ENCODE data around the gene GJD2.

Gene GJD2

DNA sequence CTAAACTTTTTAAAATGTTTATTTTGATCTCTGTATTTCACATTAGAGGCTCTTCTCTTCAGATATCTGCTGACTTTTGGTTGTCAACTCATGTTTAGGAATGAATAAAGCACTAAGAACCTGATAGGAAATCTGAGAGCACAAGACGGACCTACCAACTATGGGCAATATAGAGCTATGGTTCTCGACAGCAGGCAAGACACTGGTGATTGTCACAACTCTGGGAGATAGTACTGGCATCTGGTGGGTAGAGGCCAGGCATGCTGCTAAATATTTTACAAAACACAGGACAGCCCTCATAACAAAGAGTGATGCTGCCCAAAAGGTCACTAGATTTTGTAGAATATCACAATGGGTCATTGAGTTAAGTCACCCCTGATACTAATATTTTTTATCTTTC lies 17.5 kb upstream of the GJD2 start:
- no peak for DNase-seq

GRCh38 chr15:34769711-34770110 lies 14.9 kb upstream of the GJD2 start:
- DNase-seq = no peak

DNA sequence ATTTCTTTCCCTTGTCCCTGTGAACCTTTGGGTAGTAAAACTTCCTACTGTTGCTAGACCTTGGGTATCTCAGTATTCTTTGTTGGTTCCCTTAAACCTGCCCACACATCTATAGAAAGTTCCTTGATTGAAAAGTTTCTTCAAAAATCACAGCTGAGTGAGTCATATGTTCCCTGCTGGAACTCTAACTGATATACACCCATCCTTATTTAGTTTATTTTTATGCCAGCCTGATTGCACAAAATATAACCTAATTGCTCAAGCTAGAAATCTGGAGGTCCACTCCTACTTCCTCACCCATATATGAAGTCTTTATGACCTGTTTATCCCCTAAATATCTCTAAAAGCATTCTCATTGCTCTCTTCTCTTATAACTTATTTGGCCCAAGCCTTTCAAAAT lies 13.7 kb upstream of the GJD2 start:
- DNase-seq = no peak

DNA sequence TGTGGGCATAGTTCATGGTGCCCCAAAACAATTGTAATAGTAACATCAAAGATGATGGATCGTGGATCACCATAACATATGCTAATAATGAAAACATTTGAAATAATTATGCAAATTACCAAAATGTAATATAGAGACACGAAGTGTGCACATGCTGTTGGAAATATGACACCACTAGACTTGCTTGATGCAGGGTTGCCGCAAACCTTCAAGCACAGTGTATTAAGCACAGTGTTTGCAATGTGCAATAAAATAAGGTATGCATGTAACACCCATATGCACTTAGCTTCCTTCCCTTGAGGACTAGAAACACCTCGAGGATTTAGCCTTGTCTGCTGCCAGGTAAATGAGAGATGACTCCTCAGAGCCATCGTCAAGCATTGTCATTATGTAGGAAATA lies 10.9 kb upstream of the GJD2 start:
- no peak for DNase-seq

GRCh38 chr15:34760909-34761308 lies 6.1 kb upstream of the GJD2 start:
- no peak for DNase-seq

- DNase-seq = no peak
Observed at GRCh38 chr15:34759992-34760391, 5.2 kb upstream of the GJD2 start.

- no peak for DNase-seq
Observed at GRCh38 chr15:34759347-34759746, 4.5 kb upstream of the GJD2 start.

- no peak for DNase-seq
Observed at GRCh38 chr15:34757262-34757661, 2.5 kb upstream of the GJD2 start.

GRCh38 chr15:34755419-34755773 lies 598 bp upstream of the GJD2 start:
- DNase-seq = no peak

DNA sequence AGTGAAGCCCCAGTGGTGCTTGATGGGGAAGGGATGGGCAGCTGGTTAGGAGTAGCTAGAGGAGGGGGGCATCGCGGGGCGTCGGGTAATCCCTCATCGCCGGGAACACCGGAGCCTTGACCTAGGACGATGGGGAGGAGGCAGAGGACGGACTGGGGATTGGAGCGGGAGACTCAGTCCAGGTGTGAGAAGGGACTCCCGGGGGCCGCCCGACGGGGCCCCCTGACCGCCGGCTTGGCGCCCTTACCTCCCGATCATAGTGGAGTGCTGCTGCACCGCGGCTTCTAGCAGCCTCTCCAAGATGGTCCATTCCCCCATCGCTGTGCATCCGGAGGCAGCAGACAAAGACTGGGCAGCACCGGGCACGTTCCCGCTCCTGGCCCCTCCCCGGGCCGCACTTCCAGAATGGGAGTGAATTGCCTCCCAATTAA lies 612 bp downstream of the GJD2 start:
- no peak for DNase-seq

GRCh38 chr15:34753236-34753894 lies 1.4 kb downstream of the GJD2 start:
- no peak for DNase-seq

DNA sequence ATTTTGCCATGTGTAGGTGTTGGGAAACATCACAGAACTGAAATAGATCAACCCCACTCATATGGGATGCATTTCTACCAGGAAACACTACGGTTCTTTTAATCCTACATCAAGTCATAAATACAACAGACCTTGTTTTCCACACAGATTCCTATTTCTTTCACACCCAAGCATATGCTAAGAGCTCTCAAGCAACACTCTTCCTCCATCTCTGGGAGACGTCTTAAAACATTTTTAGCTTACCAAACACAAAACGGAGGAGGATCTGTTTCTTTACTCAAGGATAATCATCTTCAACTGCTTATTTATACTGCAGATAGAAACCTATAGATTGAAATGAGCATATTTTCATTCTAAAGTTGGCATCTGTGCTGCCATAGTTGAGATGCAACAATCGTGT lies 5.1 kb downstream of the GJD2 start:
- no peak for DNase-seq

GRCh38 chr15:34739346-34739745 lies 15.5 kb downstream of the GJD2 start:
- DNase-seq = no peak

DNA sequence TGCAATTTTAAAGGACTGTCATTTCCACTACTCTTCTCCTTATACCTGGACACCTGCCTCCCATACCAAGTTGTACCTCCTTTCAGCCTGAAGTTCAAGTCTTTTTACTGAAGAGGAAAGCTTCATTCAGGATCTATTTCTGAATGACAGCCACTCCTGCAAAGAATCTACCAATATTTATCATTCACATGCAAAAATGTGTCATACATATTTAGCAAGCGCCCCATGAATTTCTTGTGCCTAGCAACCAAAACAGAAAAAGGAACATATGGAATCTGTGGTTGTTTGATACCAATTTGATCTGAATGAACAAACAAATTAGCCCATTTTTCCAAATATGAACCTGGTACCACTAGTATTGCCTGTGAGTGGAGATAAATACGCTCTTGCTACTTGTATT lies 16.8 kb downstream of the GJD2 start:
- no peak for DNase-seq

DNA sequence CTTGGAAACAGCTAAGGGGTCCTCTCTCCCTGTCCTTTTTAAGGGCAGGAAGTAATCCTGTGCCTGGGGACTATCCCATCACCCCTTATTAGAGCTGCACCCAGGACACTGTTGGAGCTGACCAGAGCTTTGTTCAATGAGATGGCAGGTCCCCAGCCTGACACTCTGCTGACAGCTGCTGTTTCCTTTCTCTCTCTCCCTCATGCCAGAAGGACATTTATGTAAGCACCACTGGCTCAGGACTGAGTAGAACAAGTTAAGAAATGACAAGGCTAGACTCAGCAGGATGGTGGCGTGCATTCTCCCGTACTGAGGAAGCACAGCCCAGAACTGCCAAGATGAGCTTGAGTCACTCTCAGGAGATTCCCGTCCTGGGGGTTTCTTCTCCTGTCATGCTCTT lies 17.3 kb downstream of the GJD2 start:
- no peak for DNase-seq

- no peak for DNase-seq
Observed at GRCh38 chr15:34734303-34734702, 20.5 kb downstream of the GJD2 start.

DNA sequence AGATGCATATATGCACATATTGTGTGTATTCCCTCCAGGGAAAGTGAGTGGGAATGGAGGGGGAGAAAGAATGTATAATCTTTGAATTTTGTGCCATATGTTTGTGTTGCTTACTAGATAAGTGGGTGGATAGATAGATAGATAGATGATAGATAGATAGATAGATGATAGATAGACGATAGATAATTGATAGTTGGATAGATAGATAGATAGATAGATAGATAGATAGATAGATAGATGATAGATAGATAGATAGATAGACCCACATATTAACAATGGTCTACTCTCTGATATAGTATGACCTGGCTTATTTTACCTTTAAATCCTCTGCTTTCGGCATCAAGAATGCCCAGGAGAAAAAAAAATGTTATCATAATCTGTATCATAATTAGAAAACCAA lies 21.2 kb downstream of the GJD2 start:
- DNase-seq = no peak

- no peak for DNase-seq
Observed at GRCh38 chr15:34732430-34732829, 22.4 kb downstream of the GJD2 start.

- DNase-seq = no peak
Observed at GRCh38 chr15:34730701-34731100, 24.1 kb downstream of the GJD2 start.

DNA sequence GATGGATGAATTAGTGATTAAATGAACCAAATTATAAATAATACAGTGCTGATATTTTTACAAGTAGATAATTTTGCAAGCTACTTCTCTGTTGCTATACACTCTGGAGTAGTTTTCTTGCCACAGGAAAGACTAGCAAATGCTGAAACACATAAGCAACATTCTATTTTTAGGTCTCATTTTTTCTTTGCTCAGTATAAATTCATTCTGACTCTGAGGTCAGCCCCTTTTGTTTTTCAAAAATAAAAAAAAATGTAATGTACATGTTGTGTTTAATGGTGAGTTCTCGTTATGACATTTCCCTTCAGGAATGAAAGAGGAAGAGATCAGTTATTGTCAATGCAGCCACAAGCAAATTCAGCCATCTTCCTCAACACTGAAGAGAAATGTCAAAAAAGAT lies 24.9 kb downstream of the GJD2 start:
- DNase-seq = no peak

- DNase-seq = no peak
Observed at GRCh38 chr15:34729056-34729455, 25.7 kb downstream of the GJD2 start.

DNA sequence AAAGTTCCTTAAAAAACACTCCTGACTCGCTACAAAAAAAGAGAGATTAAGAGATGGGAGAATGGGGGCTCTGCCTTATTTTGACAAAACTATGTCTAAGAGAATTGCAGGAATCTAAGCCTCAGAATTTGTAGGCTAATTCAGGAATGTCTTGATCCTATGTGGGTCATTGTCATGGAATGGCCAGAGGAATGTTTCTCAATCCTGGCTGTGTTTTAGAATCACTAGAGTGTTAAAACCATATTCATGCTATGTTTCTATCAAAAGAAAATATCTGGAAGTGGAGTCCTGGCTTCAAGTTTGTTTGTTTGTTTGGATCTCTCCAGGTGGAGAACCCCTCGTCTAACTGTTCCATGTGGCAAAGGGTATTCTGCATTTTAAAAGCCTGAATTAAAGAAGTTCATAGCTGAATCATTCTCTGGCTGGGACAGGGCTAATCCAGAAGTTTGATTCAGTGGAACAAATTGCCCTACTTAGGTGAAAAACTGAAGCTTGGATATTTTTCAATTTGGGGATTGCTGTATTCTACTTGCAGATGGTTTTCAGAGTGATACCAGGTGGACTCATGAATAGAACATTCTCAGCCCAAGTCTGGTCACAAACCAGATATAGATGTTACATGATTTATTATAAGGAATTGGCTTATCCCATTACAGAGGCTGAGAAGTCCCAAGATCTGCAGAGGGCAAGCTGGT lies 28.2 kb downstream of the GJD2 start:
- DNase-seq = no peak

GRCh38 chr15:34725556-34725955 lies 29.2 kb downstream of the GJD2 start:
- no peak for DNase-seq

- DNase-seq = no peak
Observed at GRCh38 chr15:34724481-34724880, 30.3 kb downstream of the GJD2 start.

DNA sequence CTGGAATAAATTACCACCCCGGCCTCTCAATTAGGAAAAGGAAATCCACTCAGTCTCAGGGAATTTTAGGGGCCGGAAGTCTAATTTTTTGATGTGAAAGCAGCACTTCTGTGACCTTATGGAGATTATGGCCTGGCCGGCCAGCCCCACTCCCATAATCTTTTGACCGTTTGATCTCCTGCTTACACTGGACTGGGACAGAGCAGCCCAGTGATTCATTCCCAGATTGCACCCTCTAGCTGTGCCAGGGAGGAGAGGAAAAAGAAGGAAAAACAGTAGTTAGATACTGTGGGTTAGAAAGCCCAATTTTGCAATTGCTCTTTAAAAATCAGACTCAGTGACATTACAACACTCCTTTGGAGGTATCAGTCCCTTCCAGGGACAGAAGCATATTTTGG lies 32.4 kb downstream of the GJD2 start:
- no peak for DNase-seq
